Caco-2 (cell line): Measurements from ENCODE around the gene PM20D1. TPM values are rescaled to one million over a fixed set of nuclear protein-coding genes. Genes with fewer than 3 reads are reported as not detected.

Source experiments
- BruUV-seq: library from RNA; stranded (reverse); fragments of 400-500 nt; replicated peaks from 2 replicates; lab custom pipeline; 2021; lab: Mats Ljungman, UMichigan
- CTCF ChIA-PET: fragments of 300-600 bp; sonication (Branson Sonifier 250); formaldehyde crosslinking; loops from one replicate; lab custom pipeline; 2022; ENCODE audit warnings: antibody characterized with exemption; lab: Charles Lee
- POLR2A ChIA-PET: fragments of 300-600 bp; sonication (Branson Sonifier 250); formaldehyde crosslinking; loops from one replicate; lab custom pipeline; 2022; ENCODE audit warnings: antibody characterized with exemption; lab: Charles Lee
- DNase-seq, 2 experiments: peaks; one replicate each; pipeline versions ENCODE4 v3.0.0 to v3.0.0-alpha.2; 2020 to 2022
- H3K27me3 ChIP-seq: replicated peaks from 2 replicates; pipeline ENCODE4 v1.6.0; 2011; ENCODE audit warnings: low read length; ENCODE audit not compliant: control insufficient read depth, insufficient read depth
- H3K36me3 ChIP-seq: 2 replicates; pipeline ENCODE4 v1.5.1; 2011; ENCODE audit warnings: low read length; ENCODE audit not compliant: control insufficient read depth, insufficient read depth
- H3K4me1 ChIP-seq: fragments of 250-450 bp; sonication (Bioruptor Pico); 2 replicates; pipeline ENCODE4 v1.5.1; 2020; ENCODE audit warnings: mild to moderate bottlenecking
- H3K4me3 ChIP-seq: 2 replicates; pipeline ENCODE4 v1.5.1; 2011; ENCODE audit warnings: low read depth, mild to moderate bottlenecking, control low read depth, low read length
- H3K9me3 ChIP-seq: fragments of 250-450 bp; sonication (Bioruptor Pico); 2 replicates; pipeline ENCODE4 v1.5.1; 2020; ENCODE audit warnings: mild to moderate bottlenecking, moderate library complexity
- H3K27ac Mint-ChIP-seq: one replicate; pipeline ENCODE4 v1.8.0; 2022; ENCODE audit warnings: mixed read lengths; ENCODE audit not compliant: unreplicated experiment
- H3K27me3 Mint-ChIP-seq: one replicate; pipeline ENCODE4 v1.8.0; 2022; ENCODE audit warnings: mixed read lengths; ENCODE audit not compliant: insufficient read depth, unreplicated experiment
- H3K36me3 Mint-ChIP-seq: one replicate; pipeline ENCODE4 v1.8.0; 2022; ENCODE audit warnings: mild to moderate bottlenecking, mixed read lengths; ENCODE audit not compliant: insufficient read depth, unreplicated experiment
- H3K4me1 Mint-ChIP-seq: one replicate; pipeline ENCODE4 v1.8.0; 2022; ENCODE audit warnings: low read depth, mixed read lengths; ENCODE audit not compliant: unreplicated experiment
- H3K4me3 Mint-ChIP-seq: one replicate; pipeline ENCODE4 v1.8.0; 2022; ENCODE audit warnings: mild to moderate bottlenecking, moderate library complexity, mixed read lengths; ENCODE audit not compliant: unreplicated experiment
- H3K9me3 Mint-ChIP-seq: one replicate; pipeline ENCODE4 v1.8.0; 2022; ENCODE audit warnings: mixed read lengths; ENCODE audit not compliant: unreplicated experiment
- intact Hi-C: fragments of 100-400 bp; cut with micrococcal nuclease; formaldehyde crosslinking; loops from one replicate; pipeline ENCODE4 v1.10.0; 2022; ENCODE audit not compliant: unreplicated experiment
- total RNA-seq: library from RNA; stranded (reverse); gene quantifications from 2 replicates; pipeline ENCODE4 v1.2.3, GENCODE V29; 2022
- TF ChIP-seq, protein P1 (sequence below), 2 experiments: fragments of 200-600 bp in 1 of 2; IDR thresholded peaks; 1 replicate in 1 of 2; 2 replicates in 1 of 2; pipeline versions ENCODE4 v1.5.1 to v1.8.0; 2011 to 2022; ENCODE audit warnings: antibody characterized with exemption in 1 of 2, control low read depth in 1 of 2, inconsistent platforms in 1 of 2, low read depth in 1 of 2, low read length in 1 of 2, mild to moderate bottlenecking in 1 of 2, moderate library complexity in 1 of 2; ENCODE audit not compliant: insufficient read depth in 1 of 2, severe bottlenecking in 1 of 2, unreplicated experiment in 1 of 2

PM20D1 gene
- total RNA-seq, 1 experiment from 2014 or later: not detected

DNA sequence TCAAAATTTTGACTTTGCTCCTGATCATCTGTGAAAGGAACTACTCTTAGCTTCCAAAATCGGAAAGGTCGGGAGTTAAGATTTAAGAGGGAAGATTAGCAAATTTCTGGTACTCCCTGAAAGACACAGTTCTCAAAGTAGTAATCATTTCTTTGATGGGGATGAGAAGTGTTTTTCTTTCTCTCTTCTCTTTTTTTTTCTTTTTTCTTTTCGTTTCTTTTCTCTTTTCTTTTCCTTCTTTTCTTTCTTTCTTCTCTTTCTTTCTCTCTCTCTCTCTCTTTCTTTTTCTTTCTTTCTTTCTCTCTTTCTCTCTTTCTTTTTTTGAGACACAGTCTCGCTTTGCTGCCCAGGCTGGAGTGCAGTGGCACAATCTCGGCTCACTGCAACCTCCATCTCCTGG is 69.6 kb downstream of the PM20D1 start:
- ChIA-PET POLR2A (no interaction called here), CTCF (no interaction called here)
- H3K9me3 Mint-ChIP-seq: no peaks in the 10 kb centered on the region
- no peak overlapping the region for H3K4me3 Mint-ChIP-seq
- peaks cover 5% of the 10 kb centered on the region for H3K27me3 Mint-ChIP-seq
- TF ChIP-seq, protein P1, sequence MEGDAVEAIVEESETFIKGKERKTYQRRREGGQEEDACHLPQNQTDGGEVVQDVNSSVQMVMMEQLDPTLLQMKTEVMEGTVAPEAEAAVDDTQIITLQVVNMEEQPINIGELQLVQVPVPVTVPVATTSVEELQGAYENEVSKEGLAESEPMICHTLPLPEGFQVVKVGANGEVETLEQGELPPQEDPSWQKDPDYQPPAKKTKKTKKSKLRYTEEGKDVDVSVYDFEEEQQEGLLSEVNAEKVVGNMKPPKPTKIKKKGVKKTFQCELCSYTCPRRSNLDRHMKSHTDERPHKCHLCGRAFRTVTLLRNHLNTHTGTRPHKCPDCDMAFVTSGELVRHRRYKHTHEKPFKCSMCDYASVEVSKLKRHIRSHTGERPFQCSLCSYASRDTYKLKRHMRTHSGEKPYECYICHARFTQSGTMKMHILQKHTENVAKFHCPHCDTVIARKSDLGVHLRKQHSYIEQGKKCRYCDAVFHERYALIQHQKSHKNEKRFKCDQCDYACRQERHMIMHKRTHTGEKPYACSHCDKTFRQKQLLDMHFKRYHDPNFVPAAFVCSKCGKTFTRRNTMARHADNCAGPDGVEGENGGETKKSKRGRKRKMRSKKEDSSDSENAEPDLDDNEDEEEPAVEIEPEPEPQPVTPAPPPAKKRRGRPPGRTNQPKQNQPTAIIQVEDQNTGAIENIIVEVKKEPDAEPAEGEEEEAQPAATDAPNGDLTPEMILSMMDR (IDR thresholded peaks at IDR 0.05; ENCODE audit: insufficient read depth in 1 of 2, low read depth in 1 of 2, low read length in 1 of 2, severe bottlenecking in 1 of 2, unreplicated experiment in 1 of 2): no peak
- no peak for DNase-seq
- H3K27ac Mint-ChIP-seq: no peak overlapping the region
- H3K4me1 ChIP-seq: no peaks in the 10 kb centered on the region
- no peaks in the 10 kb centered on the region for H3K9me3 ChIP-seq
- no peaks in the 10 kb centered on the region for H3K4me1 Mint-ChIP-seq
- no peaks in the 10 kb centered on the region for H3K27me3 ChIP-seq
- no peak overlapping the region for H3K4me3 ChIP-seq
- no peaks in the 10 kb centered on the region for H3K36me3 ChIP-seq
- no peaks in the 10 kb centered on the region for H3K36me3 Mint-ChIP-seq
- no TSS peak for BruUV-seq
- intact Hi-C loops: no loop called here

Other genes starting within 250 kb of the PM20D1 start
- gene ELK4, start 218.1 kb downstream of the PM20D1 start, total RNA-seq: 14.4 and 16.9 TPM in 2 replicates
- 5.5 TPM in 2 replicates for gene SLC45A3, start 169.6 kb downstream of the PM20D1 start, total RNA-seq
- 205 and 215 TPM in 2 replicates for gene NUCKS1, start 100.0 kb downstream of the PM20D1 start, total RNA-seq
- 11.0 and 11.9 TPM in 2 replicates for gene RAB29, start 74.7 kb downstream of the PM20D1 start, total RNA-seq
- gene SLC41A1, start 36.9 kb downstream of the PM20D1 start, total RNA-seq: 10.8 and 12.5 TPM in 2 replicates
- gene SLC26A9, start 93.3 kb upstream of the PM20D1 start, total RNA-seq: 0.30 TPM in 1 of 2 replicates, not detected in the other
- gene RAB7B, start 153.3 kb upstream of the PM20D1 start, total RNA-seq: not detected in 2 replicates
- gene CTSE, start 173.8 kb upstream of the PM20D1 start, total RNA-seq: 0.23 and 0.48 TPM in 2 replicates
- gene RHEX, start 203.0 kb upstream of the PM20D1 start, total RNA-seq: not detected in 2 replicates